Measurements from ENCODE around the gene MAP3K12. TPM values are rescaled to one million over a fixed set of nuclear protein-coding genes. Genes with fewer than 3 reads are reported as not detected.

MAP3K12 gene
- total RNA-seq, 2 donors from 2014 or later = 5.5 to 8.1 TPM

DNA sequence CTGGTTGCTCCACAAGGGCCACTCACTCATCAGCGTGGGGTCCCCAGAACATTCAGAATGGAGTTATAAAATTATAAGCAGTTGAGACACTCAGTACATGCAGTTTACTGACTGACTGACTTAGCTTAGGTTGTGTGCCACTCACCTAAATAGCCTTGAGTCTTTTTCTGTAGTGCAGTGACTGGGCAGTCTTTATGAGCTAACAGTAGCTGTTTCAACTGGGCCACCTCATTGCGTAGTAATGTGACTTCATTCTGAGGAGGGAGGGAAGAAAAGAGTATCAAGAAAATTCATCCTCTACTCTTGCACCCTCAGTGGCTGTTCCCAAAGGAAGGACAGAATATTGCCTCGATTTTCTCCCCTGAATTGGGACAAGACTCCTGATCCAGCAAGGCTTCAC lies 23.9 kb upstream of the MAP3K12 start:
- H3K9ac ChIP-seq (ENCODE audit: extremely low read depth, low read length, poor library complexity, severe bottlenecking) = no peak overlapping the region
- no peaks in the 10 kb centered on the region for H3K9me3 ChIP-seq (ENCODE audit: control insufficient read depth, low read length)
- no peak for DNase-seq
- H3K27me3 ChIP-seq (ENCODE audit: control insufficient read depth, insufficient read depth, low read length, poor library complexity, severe bottlenecking) = no peaks in the 10 kb centered on the region
- no peaks in the 10 kb centered on the region for H3K4me1 ChIP-seq (ENCODE audit: control insufficient read depth, insufficient read depth, low read length)
- Mint-ChIP-seq H3K27me3 (ENCODE audit: insufficient read depth) (no peaks in the 10 kb centered on the region), H3K36me3 (ENCODE audit: low read depth) (peaks cover 60% of the 10 kb centered on the region), H3K4me1 (no peaks in the 10 kb centered on the region), H3K9me3 (no peaks in the 10 kb centered on the region), H3K4me3 (no peak overlapping the region), H3K27ac (no peak overlapping the region)
- 85 to 100% methylated on average over 2 to 3 of the region's 3 CpGs for WGBS, 2 experiments (ENCODE audit: insufficient coverage in 1 of 2, insufficient read length in 1 of 2)
- TF ChIP-seq CTCF (conservative IDR thresholded peaks at IDR 0.05) = no peak
- no peak overlapping the region for H3K4me3 ChIP-seq (ENCODE audit: low read length)
- H3K36me3 ChIP-seq (ENCODE audit: control insufficient read depth, insufficient read depth, low read length) = peaks cover 65% of the 10 kb centered on the region
- H3K27ac ChIP-seq (ENCODE audit: low read depth, low read length) = no peak overlapping the region

GRCh38 chr12:53518381-53518780 lies 19.1 kb upstream of the MAP3K12 start:
- Mint-ChIP-seq H3K4me1 (no peaks in the 10 kb centered on the region), H3K27me3 (ENCODE audit: insufficient read depth) (no peaks in the 10 kb centered on the region), H3K9me3 (no peaks in the 10 kb centered on the region), H3K4me3 (no peak overlapping the region), H3K27ac (no peak overlapping the region), H3K36me3 (ENCODE audit: low read depth) (peaks cover 63% of the 10 kb centered on the region)
- TF ChIP-seq CTCF (conservative IDR thresholded peaks at IDR 0.05) = no peak
- Histone ChIP-seq H3K36me3 (ENCODE audit: control insufficient read depth, insufficient read depth, low read length) (peaks cover 77% of the 10 kb centered on the region), H3K27ac (ENCODE audit: low read depth, low read length) (no peak overlapping the region), H3K4me3 (ENCODE audit: low read length) (no peak overlapping the region), H3K9me3 (ENCODE audit: control insufficient read depth, low read length) (no peaks in the 10 kb centered on the region), H3K4me1 (ENCODE audit: control insufficient read depth, insufficient read depth, low read length) (no peaks in the 10 kb centered on the region), H3K9ac (ENCODE audit: extremely low read depth, low read length, poor library complexity, severe bottlenecking) (no peak overlapping the region), H3K27me3 (ENCODE audit: control insufficient read depth, insufficient read depth, low read length, poor library complexity, severe bottlenecking) (no peaks in the 10 kb centered on the region)
- WGBS, 2 experiments (ENCODE audit: insufficient coverage in 1 of 2, insufficient read length in 1 of 2) = 89 to 96% methylated on average over 5 of the region's 5 CpGs
- no peak for DNase-seq

DNA sequence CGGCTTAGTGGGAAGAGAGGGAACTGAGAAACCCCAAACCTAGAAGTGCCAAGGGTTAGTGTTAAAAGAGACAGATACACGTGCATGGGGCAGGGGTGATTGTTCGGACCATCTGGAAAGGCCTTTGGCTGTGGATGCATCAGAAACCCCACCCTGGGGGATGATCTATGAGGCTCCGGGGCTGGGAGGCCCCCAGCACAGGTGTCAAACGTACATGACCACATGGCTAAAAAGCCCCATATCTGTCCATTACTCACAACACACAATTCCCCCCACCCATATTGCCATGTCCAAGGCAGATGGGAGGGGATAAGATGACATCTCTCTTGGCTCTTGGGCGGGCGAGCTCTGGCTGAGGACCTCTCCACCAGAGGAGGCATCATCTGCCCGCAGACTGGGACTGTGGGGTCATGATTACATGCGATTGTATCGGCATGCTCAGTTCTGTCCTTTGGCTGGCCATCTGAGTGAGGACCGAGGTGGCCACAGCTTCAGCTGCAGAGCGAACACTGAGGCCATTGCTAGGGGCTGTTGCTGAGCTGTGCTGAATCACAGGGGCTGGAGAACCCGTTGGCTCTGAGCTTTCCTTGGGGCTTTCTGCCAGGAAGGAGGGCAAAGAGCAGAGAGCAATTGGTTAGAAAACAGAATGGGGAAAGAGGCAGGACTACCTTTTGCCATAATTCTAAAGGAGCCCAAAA lies 17.6 kb upstream of the MAP3K12 start:
- Histone ChIP-seq H3K27me3 (ENCODE audit: control insufficient read depth, insufficient read depth, low read length, poor library complexity, severe bottlenecking) (no peaks in the 10 kb centered on the region), H3K27ac (ENCODE audit: low read depth, low read length) (no peak overlapping the region), H3K9me3 (ENCODE audit: control insufficient read depth, low read length) (no peaks in the 10 kb centered on the region), H3K9ac (ENCODE audit: extremely low read depth, low read length, poor library complexity, severe bottlenecking) (no peak overlapping the region), H3K4me3 (ENCODE audit: low read length) (no peak overlapping the region), H3K36me3 (ENCODE audit: control insufficient read depth, insufficient read depth, low read length) (peaks cover 80% of the 10 kb centered on the region), H3K4me1 (ENCODE audit: control insufficient read depth, insufficient read depth, low read length) (no peaks in the 10 kb centered on the region)
- 89 to 94% methylated on average over 8 to 13 of the region's 13 CpGs for WGBS, 2 experiments (ENCODE audit: insufficient coverage in 1 of 2, insufficient read length in 1 of 2)
- H3K9me3 Mint-ChIP-seq = no peaks in the 10 kb centered on the region
- H3K36me3 Mint-ChIP-seq (ENCODE audit: low read depth) = peaks cover 49% of the 10 kb centered on the region
- H3K27ac Mint-ChIP-seq = no peak overlapping the region
- DNase-seq = no peak
- H3K27me3 Mint-ChIP-seq (ENCODE audit: insufficient read depth) = no peaks in the 10 kb centered on the region
- TF ChIP-seq CTCF (conservative IDR thresholded peaks at IDR 0.05) = no peak
- no peak overlapping the region for H3K4me3 Mint-ChIP-seq
- no peaks in the 10 kb centered on the region for H3K4me1 Mint-ChIP-seq
